Transverse colon (tissue), 4 donors: ENCODE data around the gene ABCA10.

Experiments
- POLR2AphosphoS5 ChIP-seq, 3 donors: sonication (generic); formaldehyde crosslinking; IDR thresholded peaks; one replicate each; pipeline ENCODE4 v1.6.1; 2016; ENCODE audit warnings: antibody characterized with exemption in 3 of 3
- TF ChIP-seq, protein P1 (sequence below), 5 experiments: fragments of 200-600 bp in 3 of 5; fragments of 450-650 bp in 2 of 5; sonication (generic) in 3 of 5; IDR thresholded peaks; 1 replicate in 2 of 5; 2 replicates in 3 of 5; pipeline ENCODE4 v1.5.1; 2016 to 2017; ENCODE audit warnings: antibody characterized with exemption in 5 of 5, inconsistent platforms in 3 of 5, mild to moderate bottlenecking in 2 of 5, moderate library complexity in 1 of 5

DNA sequence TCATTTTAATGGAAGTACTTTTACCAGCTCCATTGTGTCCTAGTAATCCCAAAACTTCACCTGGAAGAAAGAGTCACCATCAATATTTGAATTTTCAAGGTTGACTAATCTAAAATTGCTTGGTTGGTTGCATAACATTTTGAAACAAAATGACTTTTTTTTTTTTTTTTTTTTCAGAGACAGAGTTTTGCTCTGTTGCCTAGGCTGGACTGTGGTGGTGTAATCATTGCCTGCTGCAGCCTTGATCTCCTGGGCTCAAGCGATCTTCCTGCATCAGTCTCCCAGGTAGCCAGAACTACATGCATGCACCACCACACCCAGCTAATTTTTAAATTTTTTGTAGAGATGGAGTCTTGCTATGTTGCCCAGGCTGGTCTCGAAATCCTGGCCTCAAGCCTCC is 74.4 kb downstream of the ABCA10 start:
- TF ChIP-seq POLR2AphosphoS5 (IDR thresholded peaks at IDR 0.05) = no peak
- TF ChIP-seq, protein P1, sequence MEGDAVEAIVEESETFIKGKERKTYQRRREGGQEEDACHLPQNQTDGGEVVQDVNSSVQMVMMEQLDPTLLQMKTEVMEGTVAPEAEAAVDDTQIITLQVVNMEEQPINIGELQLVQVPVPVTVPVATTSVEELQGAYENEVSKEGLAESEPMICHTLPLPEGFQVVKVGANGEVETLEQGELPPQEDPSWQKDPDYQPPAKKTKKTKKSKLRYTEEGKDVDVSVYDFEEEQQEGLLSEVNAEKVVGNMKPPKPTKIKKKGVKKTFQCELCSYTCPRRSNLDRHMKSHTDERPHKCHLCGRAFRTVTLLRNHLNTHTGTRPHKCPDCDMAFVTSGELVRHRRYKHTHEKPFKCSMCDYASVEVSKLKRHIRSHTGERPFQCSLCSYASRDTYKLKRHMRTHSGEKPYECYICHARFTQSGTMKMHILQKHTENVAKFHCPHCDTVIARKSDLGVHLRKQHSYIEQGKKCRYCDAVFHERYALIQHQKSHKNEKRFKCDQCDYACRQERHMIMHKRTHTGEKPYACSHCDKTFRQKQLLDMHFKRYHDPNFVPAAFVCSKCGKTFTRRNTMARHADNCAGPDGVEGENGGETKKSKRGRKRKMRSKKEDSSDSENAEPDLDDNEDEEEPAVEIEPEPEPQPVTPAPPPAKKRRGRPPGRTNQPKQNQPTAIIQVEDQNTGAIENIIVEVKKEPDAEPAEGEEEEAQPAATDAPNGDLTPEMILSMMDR (IDR thresholded peaks at IDR 0.05) = no peak
